ENCODE results near the gene GBP3. TPM values are rescaled to one million over a fixed set of nuclear protein-coding genes. Genes with fewer than 3 reads are reported as not detected.

Gene GBP3
- total and polyA plus RNA-seq, 2 of the 8 experiments (the other 6 are each of a cell fraction or from before 2014, with no cell fraction given): not detected

GRCh38 chr1:89023026-89023425 is 360 bp upstream of the GBP3 start:
- H2BK120ac ChIP-seq (replicated peaks; ENCODE audit: low read depth, low read length): no peak overlapping the region
- H4K5ac ChIP-seq (ENCODE audit: insufficient read length, low read depth, low read length): no peak overlapping the region
- no peak overlapping the region for H3K27ac ChIP-seq (ENCODE audit: low read depth, low read length)
- no peak overlapping the region for H3K18ac ChIP-seq (ENCODE audit: extremely low read depth, low read length)
- H3K9me3 ChIP-seq (ENCODE audit: insufficient read depth in 2 of 2, low read depth in 1 of 2, low read length in 1 of 2): no peaks in the 10 kb centered on the region
- no peak overlapping the region for H4K8ac ChIP-seq (ENCODE audit: extremely low read depth, insufficient read depth, low read length)
- FAIRE-seq (no peak), DNase-seq (ENCODE audit: low read depth in 1 of 2, low spot score in 2 of 2) (no peak)
- ChIA-PET CTCF (ENCODE audit: partially characterized antibody) (interaction anchor here (0.6 kb wide), 1 partner anchor 420 kb away, joined by 3 read pairs; no protein-coding TSS in a partner anchor), POLR2A (ENCODE audit: partially characterized antibody) (no interaction called here)
- no peak overlapping the region for H3K4me2 ChIP-seq (ENCODE audit: insufficient read depth in 1 of 2, low read depth in 2 of 2, low read length in 2 of 2)
- H2BK12ac ChIP-seq (ENCODE audit: low read depth, low read length): no peak overlapping the region
- H3K79me1 ChIP-seq (ENCODE audit: low read depth, low read length): no peaks in the 10 kb centered on the region
- no peak overlapping the region for H3K4ac ChIP-seq (replicated peaks; ENCODE audit: insufficient read length, low read depth, low read length)
- no peaks in the 10 kb centered on the region for H3K36me3 ChIP-seq (ENCODE audit: control insufficient read depth in 2 of 4, insufficient read depth in 4 of 4, low read length in 3 of 4)
- no peaks in the 10 kb centered on the region for H3K79me2 ChIP-seq (ENCODE audit: control insufficient read depth in 1 of 2, insufficient read depth in 2 of 2, low read length in 2 of 2)
- H2BK20ac ChIP-seq (ENCODE audit: low read length): no peak overlapping the region
- H2BK15ac ChIP-seq (ENCODE audit: low read length): no peak overlapping the region
- no peak overlapping the region for H3K14ac ChIP-seq (ENCODE audit: insufficient read length)
- no peak overlapping the region for H2BK5ac ChIP-seq (ENCODE audit: low read depth, low read length)
- H3K27me3 ChIP-seq (replicated peaks in 1 of 4; ENCODE audit: control insufficient read depth in 3 of 4, extremely low read depth in 1 of 4, insufficient read depth in 3 of 4, low read length in 3 of 4): no peaks in the 10 kb centered on the region
- no peaks in the 10 kb centered on the region for H3K23me2 ChIP-seq (ENCODE audit: low read depth, low read length)
- no peaks in the 10 kb centered on the region for H4K20me1 ChIP-seq (replicated peaks in 1 of 2; ENCODE audit: control insufficient read depth in 1 of 2, insufficient read depth in 2 of 2, low read length in 2 of 2)
- H3K23ac ChIP-seq (ENCODE audit: insufficient read length): no peak overlapping the region
- no peak overlapping the region for H2AFZ ChIP-seq (ENCODE audit: low read length)
- no peak overlapping the region for H2AK5ac ChIP-seq (ENCODE audit: low read depth, low read length)
- peak overlapping the region in 1 of 4 experiments; percentile 49; a peak in 1 of 7 replicates for H3K9ac ChIP-seq (replicated peaks in 1 of 4; ENCODE audit: extremely low read depth in 1 of 4, low read depth in 3 of 4, low read length in 3 of 4)
- H3K4me1 ChIP-seq (replicated peaks in 1 of 4; ENCODE audit: control insufficient read depth in 3 of 4, insufficient read depth in 4 of 4, low read length in 3 of 4): peaks cover 0 to 2% (median 0%) of the 10 kb centered on the region in 4 experiments; a peak in 3 of 7 replicates
- no peak overlapping the region for H3K4me3 ChIP-seq (ENCODE audit: extremely low read depth in 1 of 4, insufficient read depth in 2 of 4, low read depth in 3 of 4, low read length in 4 of 4)
- no peak overlapping the region for H4K91ac ChIP-seq (replicated peaks; ENCODE audit: insufficient read length, low read length)
- H3K56ac ChIP-seq (replicated peaks; ENCODE audit: insufficient read length, low read depth, low read length): no peak overlapping the region
- TF ChIP-seq GTF2F1 (IDR thresholded peaks at IDR 0.05; ENCODE audit: borderline replicate concordance, low read depth, low read length) (no peak), RFX5 (IDR thresholded peaks at IDR 0.05; ENCODE audit: borderline replicate concordance, low read depth, low read length) (no peak), ASH2L (IDR thresholded peaks at IDR 0.05; ENCODE audit: low read length) (no peak), CHD1 (IDR thresholded peaks at IDR 0.05; ENCODE audit: low read depth, low read length) (no peak), SUZ12 (IDR thresholded peaks at IDR 0.05; ENCODE audit: low read length) (no peak), SIN3A (conservative IDR thresholded peaks at IDR 0.05 in 1 of 2, IDR thresholded peaks at IDR 0.05 in 1 of 2; ENCODE audit: low read depth in 1 of 2, low read length in 2 of 2) (no peak), KDM4A (IDR thresholded peaks at IDR 0.05; ENCODE audit: low read depth, low read length, severe bottlenecking) (no peak), GABPA (IDR thresholded peaks at IDR 0.05; ENCODE audit: borderline replicate concordance, insufficient read depth, low read length) (no peak), HDAC6 (IDR thresholded peaks at IDR 0.05; ENCODE audit: low read depth, low read length) (no peak), KDM1A (IDR thresholded peaks at IDR 0.05; ENCODE audit: borderline replicate concordance, low read length) (no peak), CTCF (IDR thresholded peaks at IDR 0.05; ENCODE audit: control extremely low read depth in 1 of 3, insufficient read depth in 1 of 3, low read depth in 1 of 3, low read length in 3 of 3) (no peak), SRF (IDR thresholded peaks at IDR 0.05; ENCODE audit: low read depth, low read length) (no peak), CREB1 (IDR thresholded peaks at IDR 0.05) (no peak)
